Measurements from ENCODE around the gene ZXDC. TPM values are rescaled to one million over a fixed set of nuclear protein-coding genes. Genes with fewer than 3 reads are reported as not detected.

ZXDC gene
- total and polyA plus RNA-seq, 7 experiments from 2014 or later, result 10.3 to 71.9 (median 61.0) TPM

- Histone ChIP-seq H3K4me3 (ENCODE audit: low read length) (no peak overlapping the region), H3K27me3 (ENCODE audit: control insufficient read depth in 2 of 2, insufficient read depth in 2 of 2, low read length in 2 of 2) (no peaks in the 10 kb centered on the region), H3K4me1 (ENCODE audit: control insufficient read depth in 2 of 2, insufficient read depth in 2 of 2, low read length in 2 of 2) (no peaks in the 10 kb centered on the region), H3K27ac (ENCODE audit: low read depth, low read length) (no peak overlapping the region), H3K36me3 (ENCODE audit: control insufficient read depth in 2 of 3, insufficient read depth in 3 of 3, low read length in 3 of 3) (peaks cover 0 to 60% (median 6%) of the 10 kb centered on the region in 3 experiments), H3K9me3 (ENCODE audit: control insufficient read depth in 2 of 3, low read length in 3 of 3) (no peaks in the 10 kb centered on the region)
- ChIA-PET CTCF (no interaction called here), POLR2A (no interaction called here)
- peak overlapping the region in 1 of 9 donors; percentile 63 for H3K27ac Mint-ChIP-seq
- DNase-seq (no peak), ATAC-seq (no peak)
- intact Hi-C loops (cut with micrococcal nuclease), result no loop called here
- H3K4me3 Mint-ChIP-seq, result no peak overlapping the region
- H3K4me1 Mint-ChIP-seq, result peaks cover 0 to 6% (median 0%) of the 10 kb centered on the region in 7 donors
- peaks cover 0 to 35% (median under 1%) of the 10 kb centered on the region in 5 donors for H3K36me3 Mint-ChIP-seq
- H3K27me3 Mint-ChIP-seq, result no peaks in the 10 kb centered on the region
- peaks cover 0 to 2% (median 0%) of the 10 kb centered on the region in 11 donors for H3K9me3 Mint-ChIP-seq
Observed at GRCh38 chr3:126442856-126443242, 32.8 kb downstream of the ZXDC start.

DNA sequence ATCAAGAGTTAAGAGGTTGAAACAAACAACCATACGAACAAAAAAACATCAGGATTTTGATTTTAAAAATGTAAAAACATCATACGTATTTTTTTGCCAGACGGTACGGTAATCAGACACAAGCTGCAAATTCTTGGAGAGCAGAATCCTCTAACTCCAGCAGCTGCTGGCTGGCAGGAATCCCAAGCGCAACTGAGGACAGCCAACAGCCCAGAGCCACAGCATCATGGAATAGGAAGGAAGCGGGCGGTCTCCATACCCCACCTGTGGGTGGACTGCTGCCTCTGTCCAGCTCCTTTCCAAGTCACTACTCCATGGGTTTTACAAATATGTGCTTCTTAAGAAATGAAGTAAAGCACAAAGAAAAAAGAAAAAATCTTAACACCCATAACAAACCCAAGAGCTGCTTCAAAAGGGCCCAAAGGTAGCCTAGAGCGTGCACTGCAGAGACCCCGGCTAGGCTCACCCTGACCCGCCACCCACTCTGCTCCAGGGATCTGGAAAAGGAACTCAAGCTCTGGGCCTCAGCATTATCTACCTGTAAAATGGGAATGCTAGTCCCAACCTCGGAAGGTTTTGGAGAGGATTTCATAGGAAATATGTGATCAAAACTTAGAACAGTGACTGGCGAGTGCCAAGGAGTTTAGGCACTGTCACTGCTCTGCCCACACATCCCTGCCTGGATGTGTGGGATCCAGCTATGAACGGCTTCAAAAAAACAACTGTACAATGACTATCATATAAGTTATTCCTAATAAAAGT lies 33.4 kb downstream of the ZXDC start:
- H3K27ac ChIP-seq (ENCODE audit: low read depth, low read length), result no peak overlapping the region
- CTCF ChIA-PET, result no interaction called here
- no peak overlapping the region for H3K4me3 Mint-ChIP-seq
- no peaks in the 10 kb centered on the region for H3K4me1 ChIP-seq (ENCODE audit: control insufficient read depth in 2 of 2, insufficient read depth in 2 of 2, low read length in 2 of 2)
- peaks cover 0 to 60% (median 6%) of the 10 kb centered on the region in 3 experiments for H3K36me3 ChIP-seq (ENCODE audit: control insufficient read depth in 2 of 3, insufficient read depth in 3 of 3, low read length in 3 of 3)
- no peak overlapping the region for H3K4me3 ChIP-seq (ENCODE audit: low read length)
- H3K27me3 ChIP-seq (ENCODE audit: control insufficient read depth in 2 of 2, insufficient read depth in 2 of 2, low read length in 2 of 2), result no peaks in the 10 kb centered on the region
- H3K27ac Mint-ChIP-seq, result no peak overlapping the region
- peaks cover 0 to 2% (median 0%) of the 10 kb centered on the region in 11 donors for H3K9me3 Mint-ChIP-seq
- peaks cover 0 to 4% (median 0%) of the 10 kb centered on the region in 7 donors for H3K4me1 Mint-ChIP-seq
- POLR2A ChIA-PET, result no interaction called here
- intact Hi-C loops (cut with micrococcal nuclease), result no loop called here
- H3K27me3 Mint-ChIP-seq, result no peaks in the 10 kb centered on the region
- ATAC-seq (no peak), DNase-seq (no peak)
- H3K9me3 ChIP-seq (ENCODE audit: control insufficient read depth in 2 of 3, low read length in 3 of 3), result no peaks in the 10 kb centered on the region
- peaks cover 0 to 40% (median 5%) of the 10 kb centered on the region in 5 donors for H3K36me3 Mint-ChIP-seq

DNA sequence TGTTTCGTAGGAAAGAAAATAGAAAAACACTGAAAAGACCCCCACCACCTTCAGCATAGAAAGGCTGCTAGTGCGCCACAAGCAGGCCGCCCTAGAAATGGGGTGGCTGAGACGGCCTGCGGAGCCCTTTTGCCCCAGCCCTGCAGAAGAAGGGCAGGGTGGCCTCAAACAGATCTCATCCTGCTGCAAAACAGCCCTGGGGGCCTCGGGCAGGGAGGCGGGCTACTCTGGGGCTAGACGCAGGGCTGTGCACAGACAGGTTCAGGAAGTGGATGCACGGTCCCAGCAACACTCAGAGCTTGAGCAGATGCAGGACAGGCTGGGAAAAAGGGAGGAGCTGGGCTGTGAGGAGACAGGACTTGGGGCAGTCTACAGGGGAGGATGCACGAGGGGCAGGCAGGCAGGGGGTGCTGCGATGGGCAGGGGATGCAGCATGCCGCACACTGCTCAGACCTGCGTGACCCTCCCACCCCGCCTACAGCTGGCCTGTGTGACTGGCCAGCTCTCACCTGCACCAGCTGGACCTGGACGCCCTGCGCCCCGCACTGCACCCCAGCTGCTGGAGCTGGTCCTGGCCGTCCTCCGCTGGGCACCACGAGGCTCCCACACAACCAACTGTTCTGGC lies 34.3 kb downstream of the ZXDC start:
- Histone ChIP-seq H3K27me3 (ENCODE audit: control insufficient read depth in 2 of 2, insufficient read depth in 2 of 2, low read length in 2 of 2) (no peaks in the 10 kb centered on the region), H3K4me1 (ENCODE audit: control insufficient read depth in 2 of 2, insufficient read depth in 2 of 2, low read length in 2 of 2) (no peaks in the 10 kb centered on the region), H3K4me3 (ENCODE audit: low read length) (no peak overlapping the region), H3K9me3 (ENCODE audit: control insufficient read depth in 2 of 3, low read length in 3 of 3) (no peaks in the 10 kb centered on the region), H3K27ac (ENCODE audit: low read depth, low read length) (no peak overlapping the region), H3K36me3 (ENCODE audit: control insufficient read depth in 2 of 3, insufficient read depth in 3 of 3, low read length in 3 of 3) (peaks cover 0 to 68% (median 13%) of the 10 kb centered on the region in 3 experiments)
- DNase-seq (no peak), ATAC-seq (no peak)
- CTCF ChIA-PET, result no interaction called here
- H3K27me3 Mint-ChIP-seq, result no peaks in the 10 kb centered on the region
- no peak overlapping the region for H3K27ac Mint-ChIP-seq
- H3K4me3 Mint-ChIP-seq, result no peak overlapping the region
- intact Hi-C loops (cut with micrococcal nuclease), result no loop called here
- H3K36me3 Mint-ChIP-seq, result peaks cover 0 to 49% (median 14%) of the 10 kb centered on the region in 5 donors
- POLR2A ChIA-PET, result no interaction called here
- H3K9me3 Mint-ChIP-seq, result peaks cover 0 to 2% (median 0%) of the 10 kb centered on the region in 11 donors
- H3K4me1 Mint-ChIP-seq, result peaks cover 0 to 4% (median 0%) of the 10 kb centered on the region in 7 donors

- H3K9me3 ChIP-seq (ENCODE audit: control insufficient read depth in 2 of 3, low read length in 3 of 3), result no peaks in the 10 kb centered on the region
- ATAC-seq (no peak), DNase-seq (no peak)
- intact Hi-C loops (cut with micrococcal nuclease), result no loop called here
- ChIA-PET CTCF (no interaction called here), POLR2A (no interaction called here)
- peaks cover 0 to 68% (median 13%) of the 10 kb centered on the region in 3 experiments for H3K36me3 ChIP-seq (ENCODE audit: control insufficient read depth in 2 of 3, insufficient read depth in 3 of 3, low read length in 3 of 3)
- Mint-ChIP-seq H3K36me3 (peaks cover 0 to 48% (median 14%) of the 10 kb centered on the region in 5 donors), H3K4me3 (no peak overlapping the region), H3K9me3 (peaks cover 0 to 2% (median 0%) of the 10 kb centered on the region in 11 donors), H3K27ac (no peak overlapping the region), H3K4me1 (no peaks in the 10 kb centered on the region), H3K27me3 (no peaks in the 10 kb centered on the region)
- no peaks in the 10 kb centered on the region for H3K27me3 ChIP-seq (ENCODE audit: control insufficient read depth in 2 of 2, insufficient read depth in 2 of 2, low read length in 2 of 2)
- H3K27ac ChIP-seq (ENCODE audit: low read depth, low read length), result no peak overlapping the region
- no peak overlapping the region for H3K4me3 ChIP-seq (ENCODE audit: low read length)
- H3K4me1 ChIP-seq (ENCODE audit: control insufficient read depth in 2 of 2, insufficient read depth in 2 of 2, low read length in 2 of 2), result no peaks in the 10 kb centered on the region
Observed at GRCh38 chr3:126440709-126440995, 35.0 kb downstream of the ZXDC start.

- H3K27ac Mint-ChIP-seq, result no peak overlapping the region
- ATAC-seq (no peak), DNase-seq (no peak)
- no peaks in the 10 kb centered on the region for H3K27me3 ChIP-seq (ENCODE audit: control insufficient read depth in 2 of 2, insufficient read depth in 2 of 2, low read length in 2 of 2)
- H3K4me1 ChIP-seq (ENCODE audit: control insufficient read depth in 2 of 2, insufficient read depth in 2 of 2, low read length in 2 of 2), result no peaks in the 10 kb centered on the region
- no peaks in the 10 kb centered on the region for H3K27me3 Mint-ChIP-seq
- peaks cover 0 to 71% (median 13%) of the 10 kb centered on the region in 3 experiments for H3K36me3 ChIP-seq (ENCODE audit: control insufficient read depth in 2 of 3, insufficient read depth in 3 of 3, low read length in 3 of 3)
- no peak overlapping the region for H3K27ac ChIP-seq (ENCODE audit: low read depth, low read length)
- no peak overlapping the region for H3K4me3 Mint-ChIP-seq
- no peaks in the 10 kb centered on the region for H3K4me1 Mint-ChIP-seq
- ChIA-PET CTCF (no interaction called here), POLR2A (no interaction called here)
- peaks cover 0 to 50% (median 16%) of the 10 kb centered on the region in 5 donors for H3K36me3 Mint-ChIP-seq
- H3K4me3 ChIP-seq (ENCODE audit: low read length), result no peak overlapping the region
- no peaks in the 10 kb centered on the region for H3K9me3 ChIP-seq (ENCODE audit: control insufficient read depth in 2 of 3, low read length in 3 of 3)
- intact Hi-C loops (cut with micrococcal nuclease), result no loop called here
- peaks cover 0 to 2% (median 0%) of the 10 kb centered on the region in 11 donors for H3K9me3 Mint-ChIP-seq
Observed at GRCh38 chr3:126439968-126440708, 35.6 kb downstream of the ZXDC start.

GRCh38 chr3:126439346-126439967 lies 36.2 kb downstream of the ZXDC start:
- Histone ChIP-seq H3K27ac (ENCODE audit: low read depth, low read length) (no peak overlapping the region), H3K9me3 (ENCODE audit: control insufficient read depth in 2 of 3, low read length in 3 of 3) (no peaks in the 10 kb centered on the region), H3K27me3 (ENCODE audit: control insufficient read depth in 2 of 2, insufficient read depth in 2 of 2, low read length in 2 of 2) (no peaks in the 10 kb centered on the region), H3K4me3 (ENCODE audit: low read length) (no peak overlapping the region), H3K36me3 (ENCODE audit: control insufficient read depth in 2 of 3, insufficient read depth in 3 of 3, low read length in 3 of 3) (peaks cover 0 to 77% (median 13%) of the 10 kb centered on the region in 3 experiments), H3K4me1 (ENCODE audit: control insufficient read depth in 2 of 2, insufficient read depth in 2 of 2, low read length in 2 of 2) (no peaks in the 10 kb centered on the region)
- H3K36me3 Mint-ChIP-seq, result peaks cover 0 to 57% (median 20%) of the 10 kb centered on the region in 5 donors
- H3K9me3 Mint-ChIP-seq, result peaks cover 0 to 2% (median 0%) of the 10 kb centered on the region in 11 donors
- intact Hi-C loops (cut with micrococcal nuclease), result no loop called here
- H3K27me3 Mint-ChIP-seq, result no peaks in the 10 kb centered on the region
- ChIA-PET CTCF (no interaction called here), POLR2A (no interaction called here)
- ATAC-seq, result no peak
- H3K4me1 Mint-ChIP-seq, result peaks cover 0 to 3% (median 0%) of the 10 kb centered on the region in 7 donors
- H3K4me3 Mint-ChIP-seq, result no peak overlapping the region
- H3K27ac Mint-ChIP-seq, result no peak overlapping the region
- DNase-seq, result no peak

Measured in naive thymus-derived CD4-positive, alpha-beta T cell (primary cell).